Measurements from ENCODE around the gene ANG. TPM values are rescaled to one million over a fixed set of nuclear protein-coding genes. Genes with fewer than 3 reads are reported as not detected.
"Not testable (repeated sequence)": the region's sequence is repeated elsewhere in the genome, so short reads cannot be mapped to it uniquely, and the experiment has no call there.

The ANG gene
- total RNA-seq, result 24.5 TPM

DNA sequence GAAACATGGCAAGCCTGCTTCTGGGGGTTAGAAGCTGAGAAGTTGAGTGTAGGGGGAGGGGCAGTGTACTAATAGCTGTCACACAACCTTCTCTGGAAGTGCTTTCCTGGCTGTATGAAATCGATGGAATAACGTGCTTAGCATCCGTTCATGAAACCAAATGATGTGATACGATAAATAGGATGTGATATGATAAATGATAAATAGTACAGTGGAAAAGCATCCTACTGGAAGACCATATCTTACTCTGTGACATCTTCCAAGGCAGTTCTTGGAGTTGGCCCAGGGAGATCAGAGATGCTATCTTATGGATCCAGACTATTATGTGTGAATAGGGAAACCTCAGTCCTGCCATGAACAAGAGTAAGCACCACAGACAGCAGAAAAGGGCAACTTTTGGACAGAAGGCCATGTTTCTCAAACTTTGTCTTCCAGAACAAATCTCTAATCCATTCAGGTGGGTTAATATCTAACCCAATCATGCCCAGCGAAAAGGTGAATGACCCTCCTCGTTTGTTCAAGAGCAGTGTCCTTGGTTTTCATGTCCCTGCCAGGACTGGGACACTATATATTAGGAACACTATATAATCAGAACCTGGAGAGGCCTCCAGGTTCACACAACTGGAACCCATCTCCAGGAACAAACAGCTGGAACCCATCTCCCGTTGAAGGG lies at the start of gene ANG:
Gene ANG, plus strand, starts transcription at position 598 of the 673 bp plus-strand sequence. CDS start 4,801 bp downstream, outside the sequence.
- intact Hi-C loops (cut with DNase I), result loop anchor here (5.0 kb wide), 1 partner anchor 76 kb away; no protein-coding TSS in a partner anchor
- ATAC-seq, result no peak

GRCh38 chr14:20641591-20641990 lies 47.0 kb upstream of the ANG start, which contains the start of gene OR6S1:
TSS of gene OR6S1 (minus strand) at chr14:20641691. CDS start at chr14:20641691, 0 bp downstream.
- ATAC-seq (no peak), DNase-seq (ENCODE audit: low spot score) (no peak)
- intact Hi-C loops (cut with DNase I), result no loop called here

More for the DNA sequence above, at the start of gene ANG:
- no peak for DNase-seq (ENCODE audit: low spot score)

DNA sequence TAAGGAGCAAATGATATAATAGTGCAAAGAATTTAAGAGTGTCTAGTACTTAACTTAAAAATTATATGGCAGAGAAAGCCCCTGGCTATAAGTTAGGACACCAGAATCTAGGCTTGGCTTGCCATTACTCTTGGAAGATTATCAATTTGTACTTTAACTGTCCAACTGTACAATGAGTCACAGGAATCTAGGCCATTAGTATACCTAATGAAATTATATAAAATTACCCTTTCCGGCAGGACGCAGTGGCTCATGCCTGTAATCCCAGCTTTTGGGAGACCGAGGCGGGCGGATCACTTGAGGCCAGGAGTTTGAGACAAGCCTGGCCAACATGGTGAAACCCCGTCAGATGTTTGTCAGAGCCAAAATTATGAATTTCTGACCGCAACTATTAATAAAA lies 46.4 kb upstream of the ANG start:
- no peak for ATAC-seq
- intact Hi-C loops (cut with DNase I), result no loop called here
- DNase-seq (ENCODE audit: low spot score), result no peak

DNA sequence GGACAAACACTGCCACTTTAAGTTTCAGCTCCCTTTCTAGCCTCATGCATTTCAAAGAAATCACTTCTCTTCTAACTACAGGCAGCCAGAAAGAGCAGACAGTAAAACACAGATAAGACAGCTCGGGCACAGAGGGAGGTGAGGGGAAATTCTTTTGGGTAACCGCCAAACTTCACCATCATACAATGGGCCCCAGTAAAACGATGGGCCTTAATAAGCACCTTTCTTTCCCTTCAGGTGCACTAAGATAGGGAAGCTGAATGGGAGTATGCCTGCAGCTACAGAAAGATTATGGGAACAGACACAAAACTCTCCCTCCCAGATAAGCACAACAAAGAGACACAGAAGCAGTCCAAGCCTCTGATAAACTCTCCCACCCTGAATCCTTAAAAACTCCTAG lies 45.8 kb upstream of the ANG start:
- DNase-seq (ENCODE audit: low spot score); intact Hi-C loops (cut with DNase I); ATAC-seq: not testable (repeated sequence)

- no peak for DNase-seq (ENCODE audit: low spot score)
- intact Hi-C loops (cut with DNase I), result no loop called here
- no peak for ATAC-seq
Measured at GRCh38 chr14:20644520-20644919, 44.0 kb upstream of the ANG start.

GRCh38 chr14:20645481-20645880 lies 43.1 kb upstream of the ANG start:
- intact Hi-C loops (cut with DNase I), result no loop called here
- ATAC-seq (no peak), DNase-seq (ENCODE audit: low spot score) (no peak)

DNA sequence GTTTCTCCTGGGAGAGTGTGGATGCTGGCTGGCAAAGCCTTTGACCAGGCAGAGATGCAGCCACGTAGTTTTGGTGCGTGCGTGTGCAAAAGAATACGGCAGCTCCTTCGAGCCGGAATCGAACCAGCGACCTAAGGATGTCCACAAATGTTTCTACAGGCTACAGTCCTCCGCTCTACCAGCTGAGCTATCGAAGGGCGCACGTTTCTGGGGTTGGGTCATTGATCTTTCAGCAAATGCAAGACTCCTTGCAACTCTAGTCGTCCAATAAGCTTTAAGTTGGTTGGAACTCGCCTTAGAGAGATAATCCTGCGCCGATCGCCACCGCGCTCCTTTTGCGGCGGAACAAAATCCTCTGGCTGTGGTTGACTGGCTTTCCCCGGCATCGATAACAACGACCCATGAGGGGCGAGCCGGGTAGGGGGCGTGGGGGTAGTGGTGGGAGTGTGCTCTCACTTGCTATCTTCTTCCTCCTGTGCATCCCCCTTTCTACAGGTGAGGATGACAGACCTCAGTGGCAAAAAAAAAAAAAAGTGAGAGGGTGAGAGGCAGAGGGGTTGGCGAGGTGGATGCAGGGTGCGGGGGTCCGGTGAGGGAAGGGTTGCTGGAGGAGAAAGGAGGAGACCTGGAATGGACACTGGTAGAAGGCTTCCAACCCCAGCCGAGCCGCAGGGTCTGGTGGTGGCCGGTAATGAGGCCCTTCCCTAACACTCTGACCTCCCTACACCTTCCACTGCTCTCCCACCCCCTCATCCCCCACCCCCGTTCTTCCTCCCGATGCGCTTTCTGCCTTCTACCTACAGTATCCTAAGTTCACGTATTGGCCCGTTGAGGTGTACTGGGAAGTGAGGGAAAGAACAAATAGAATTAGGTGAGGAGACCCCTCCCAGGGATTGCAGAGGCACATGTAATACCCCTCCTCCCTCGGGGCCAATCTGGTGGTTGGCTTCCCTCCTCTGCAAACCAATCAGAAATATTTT lies 35.3 kb upstream of the ANG start:
- ATAC-seq (no peak), DNase-seq (ENCODE audit: low spot score) (no peak)
- intact Hi-C loops (cut with DNase I), result no loop called here

DNA sequence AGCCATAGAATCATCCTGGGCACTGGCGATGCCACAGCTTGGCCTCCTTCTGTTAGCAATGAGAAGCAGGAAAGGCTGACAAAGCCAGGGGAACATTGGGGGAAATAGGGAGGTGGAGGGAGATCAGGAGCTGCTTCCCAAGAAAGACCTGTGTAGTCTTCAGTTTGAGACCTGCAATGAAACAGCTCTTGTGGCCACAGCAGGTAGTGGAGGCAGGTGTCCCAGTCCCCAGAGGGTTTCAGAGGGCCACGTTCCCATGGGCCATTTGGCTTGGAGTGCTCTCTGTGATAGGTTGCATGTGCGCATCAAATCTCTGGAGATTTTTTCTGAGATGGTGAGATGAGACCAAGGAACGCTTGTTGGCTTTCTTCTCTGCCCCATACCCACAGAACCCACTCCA lies 32.7 kb upstream of the ANG start:
- no peak for ATAC-seq
- no peak for DNase-seq (ENCODE audit: low spot score)
- intact Hi-C loops (cut with DNase I), result no loop called here

GRCh38 chr14:20656274-20656673 lies 32.3 kb upstream of the ANG start:
- ATAC-seq (no peak), DNase-seq (ENCODE audit: low spot score) (no peak)
- intact Hi-C loops (cut with DNase I), result no loop called here

- intact Hi-C loops (cut with DNase I), result no loop called here
- DNase-seq (ENCODE audit: low spot score) (no peak), ATAC-seq (no peak)
Measured at GRCh38 chr14:20657216-20658211, 31.1 kb upstream of the ANG start.

GRCh38 chr14:20658246-20658645 lies 30.3 kb upstream of the ANG start:
- no peak for DNase-seq (ENCODE audit: low spot score)
- no peak for ATAC-seq
- intact Hi-C loops (cut with DNase I), result no loop called here

DNA sequence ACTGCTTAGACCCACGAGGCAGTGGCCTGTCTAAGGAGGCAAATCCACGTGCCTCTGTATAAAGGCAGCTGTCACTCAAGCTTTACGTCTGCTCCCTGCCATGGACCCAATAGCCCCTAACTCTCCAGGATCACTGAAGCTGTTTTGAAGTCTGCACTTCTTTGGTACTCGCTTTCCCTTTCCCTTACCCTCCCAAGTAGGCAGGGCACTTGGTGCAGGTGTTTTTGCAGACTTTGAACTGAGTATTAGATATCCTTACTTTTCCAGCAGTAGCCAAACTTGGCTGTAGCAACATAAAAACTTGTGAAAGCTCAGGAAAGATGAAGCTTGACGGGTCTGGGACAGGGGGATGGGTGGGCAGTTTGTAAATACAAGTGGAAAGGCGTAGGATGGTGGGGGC lies 29.2 kb upstream of the ANG start:
- no peak for DNase-seq (ENCODE audit: low spot score)
- ATAC-seq, result no peak
- intact Hi-C loops (cut with DNase I), result no loop called here

DNA sequence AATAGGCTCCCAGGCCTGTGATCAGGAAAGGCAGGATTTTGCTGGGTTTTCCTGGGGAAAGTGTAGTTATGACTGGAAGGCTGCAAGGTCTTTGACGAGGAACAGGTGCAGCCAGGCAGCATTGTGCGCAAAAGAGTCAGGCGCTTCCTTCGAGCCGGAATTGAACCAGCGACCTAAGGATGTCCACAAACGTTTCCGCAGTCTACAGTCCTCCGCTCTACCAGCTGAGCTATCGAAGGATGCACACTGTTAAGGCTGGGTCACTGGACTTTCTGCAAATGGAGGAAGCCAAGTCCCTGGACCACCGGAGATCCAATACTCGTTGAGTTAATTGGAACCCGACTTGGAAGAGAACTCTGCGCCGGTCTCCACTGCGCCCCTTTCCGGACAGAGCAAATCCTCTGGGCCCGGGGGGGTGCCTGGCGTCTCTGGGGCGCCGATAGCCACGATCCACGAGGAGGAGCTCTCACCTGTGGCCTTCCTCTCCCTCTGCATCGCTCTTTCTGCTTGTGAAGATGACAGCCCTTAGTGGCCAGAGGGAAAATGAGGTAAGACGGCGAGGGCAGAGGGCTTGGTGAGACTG lies 28.7 kb upstream of the ANG start:
- intact Hi-C loops (cut with DNase I), result no loop called here

DNA sequence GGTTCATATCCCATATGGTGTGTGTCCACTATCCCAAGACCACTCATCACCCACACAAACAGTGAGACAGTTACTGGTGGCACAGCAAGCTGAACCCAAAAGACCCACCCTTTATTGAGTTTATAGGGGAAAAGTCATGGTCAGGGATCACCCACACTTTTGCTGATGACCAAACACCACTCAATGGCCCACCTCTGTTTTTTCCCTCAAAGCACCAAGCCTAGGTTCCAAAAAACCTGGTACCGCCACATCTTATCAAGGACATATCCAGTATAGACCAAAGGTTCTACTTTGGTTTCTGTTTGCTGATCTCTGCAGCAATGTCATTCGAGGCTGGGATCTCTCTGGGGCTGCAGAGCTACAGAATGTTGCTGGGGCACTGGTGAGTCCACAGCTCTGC lies 27.4 kb upstream of the ANG start:
- intact Hi-C loops (cut with DNase I), result no loop called here
- DNase-seq (ENCODE audit: low spot score) (no peak), ATAC-seq (no peak)

More for the DNA sequence above, 28.7 kb upstream of the ANG start:
- DNase-seq (ENCODE audit: low spot score) (no peak), ATAC-seq (no peak)

DNA sequence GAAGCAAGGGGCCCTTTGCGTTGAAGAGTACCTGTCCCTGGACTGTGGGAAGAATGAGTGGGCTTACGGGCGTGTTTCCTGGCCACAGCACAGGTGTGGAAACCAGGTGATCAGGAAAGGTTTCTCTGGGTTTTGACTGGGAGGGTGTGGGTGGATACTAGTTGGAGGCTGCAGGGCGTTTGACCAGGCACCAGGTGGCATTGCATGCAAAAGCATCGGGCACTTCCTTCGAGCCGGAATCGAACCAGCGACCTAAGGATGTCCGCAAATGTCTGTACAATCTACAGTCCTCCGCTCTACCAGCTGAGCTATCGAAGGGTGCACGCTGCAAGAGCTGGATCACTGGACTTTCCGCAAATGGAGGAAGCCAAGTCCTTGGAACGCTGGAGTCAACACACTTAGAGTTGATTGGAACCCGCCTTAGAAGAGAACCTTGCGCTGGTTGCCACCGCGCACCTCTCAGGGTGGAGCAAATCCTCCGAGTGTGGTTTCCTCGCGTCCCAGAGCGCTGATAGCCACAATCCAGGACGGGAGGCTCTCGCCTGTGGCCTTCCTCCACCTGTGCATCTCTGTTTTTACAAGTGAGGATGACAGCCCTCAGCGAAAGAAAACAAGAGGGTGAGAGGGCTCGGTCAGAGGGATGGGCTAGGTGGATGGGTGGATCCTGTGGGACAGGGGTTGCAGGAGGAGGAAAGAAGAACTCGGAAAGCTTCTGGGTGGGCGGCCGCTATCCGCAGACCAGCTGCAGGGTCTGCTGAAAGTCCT lies 25.4 kb upstream of the ANG start:
- ATAC-seq (peak; percentile 86), DNase-seq (ENCODE audit: low spot score) (peak; percentile 76)
- intact Hi-C loops (cut with DNase I), result no loop called here

DNA sequence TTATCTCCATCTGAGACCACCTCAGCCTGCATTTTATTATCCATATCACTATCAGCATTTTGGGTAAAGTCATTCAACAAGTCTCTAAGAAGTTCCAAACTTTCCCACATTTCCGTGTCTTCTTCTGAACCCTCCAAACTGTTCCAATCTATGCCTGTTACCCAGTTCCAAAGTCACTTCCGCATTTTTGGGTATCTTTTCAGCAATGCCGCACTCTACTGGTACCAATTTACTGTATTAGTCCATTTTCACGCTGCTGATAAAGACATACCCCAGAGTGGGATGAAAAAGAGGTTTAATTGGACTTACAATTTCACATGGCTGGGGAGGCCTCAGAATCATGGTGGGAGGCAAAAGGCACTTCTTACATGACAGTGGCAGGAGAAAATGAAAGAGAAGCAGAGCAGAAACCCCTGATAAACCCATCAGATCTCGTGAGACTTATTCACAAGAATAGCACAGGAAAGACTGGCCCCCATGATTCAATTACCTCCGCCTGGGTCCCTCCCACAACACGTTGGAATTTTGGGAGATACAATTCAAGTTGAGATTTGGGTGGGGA lies 22.1 kb upstream of the ANG start:
- intact Hi-C loops (cut with DNase I); DNase-seq (ENCODE audit: low spot score); ATAC-seq: not testable (repeated sequence)

DNA sequence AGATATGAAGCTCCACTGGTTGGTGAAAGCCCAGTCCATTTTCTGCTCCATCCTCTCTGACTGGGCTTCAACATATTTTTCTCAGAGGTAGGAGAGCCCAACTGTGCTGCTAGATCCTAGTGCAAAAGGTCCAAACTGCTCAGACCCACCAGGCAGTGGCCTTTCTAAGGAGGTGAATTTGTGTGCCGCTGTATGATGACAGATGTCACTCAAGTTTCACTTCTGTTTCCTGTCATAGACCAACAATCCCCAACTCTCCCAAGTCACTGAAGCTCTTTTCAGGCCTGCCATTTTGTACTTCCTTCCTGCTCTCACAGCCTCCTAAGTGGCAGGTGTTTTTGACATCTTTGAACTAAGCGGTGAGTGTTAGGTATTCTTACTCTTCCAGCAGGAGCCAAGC lies 20.6 kb upstream of the ANG start:
- DNase-seq (ENCODE audit: low spot score), result no peak
- intact Hi-C loops (cut with DNase I), result no loop called here

More for the DNA sequence above, 20.6 kb upstream of the ANG start:
- no peak for ATAC-seq
